SK-N-SH (cell line): ENCODE results near the gene MRPL19. TPM values are rescaled to one million over a fixed set of nuclear protein-coding genes. Genes with fewer than 3 reads are reported as not detected.

ENCODE experiments used
- CTCF ChIA-PET: fragments of 300-600, 350-600 bp; formaldehyde crosslinking; extraction: SDS; loops from one replicate; lab custom pipeline; 2021; lab: Yijun Ruan, JAX
- POLR2A ChIA-PET: fragments of 350-600 bp; sonication (Branson Sonifier 250); formaldehyde crosslinking; extraction: SDS; loops from one replicate; lab custom pipeline; 2020; ENCODE audit warnings: antibody characterized with exemption, inconsistent platforms; lab: Yijun Ruan, JAX
- DNase-seq: peaks from one replicate; pipeline ENCODE4 v3.0.0; 2012
- H2AFZ ChIP-seq: fragments of 200-600 bp; sonication (generic); 2 replicates; pipeline ENCODE4 v1.8.1; 2016; ENCODE audit warnings: antibody characterized with exemption, mild to moderate bottlenecking, low read depth
- H3F3A ChIP-seq: fragments of 200-600 bp; sonication (generic); replicated peaks from 2 replicates; pipeline ENCODE3; 2016; ENCODE audit warnings: antibody characterized with exemption, mild to moderate bottlenecking; ENCODE audit not compliant: insufficient read depth
- H3K27ac ChIP-seq, 2 experiments: fragments of 200-500 bp in 1 of 2; fragments of 200-600 bp in 1 of 2; sonication (Bioruptor generic) in 1 of 2; sonication (generic), shearing (Covaris generic) in 1 of 2; 2 replicates each; pipeline versions ENCODE4 v1.5.1 to v1.6.1; 2014 to 2016; ENCODE audit warnings: low read depth in 2 of 2, inconsistent platforms in 1 of 2, low read length in 1 of 2, mild to moderate bottlenecking in 1 of 2, mixed read lengths in 1 of 2
- H3K27me3 ChIP-seq: fragments of 200-600 bp; sonication (generic), shearing (Covaris generic); 2 replicates; pipeline ENCODE4 v1.6.1; 2016; ENCODE audit warnings: mixed run types; ENCODE audit not compliant: insufficient read depth
- H3K36me3 ChIP-seq, 2 experiments: fragments of 200-500 bp in 1 of 2; fragments of 200-600 bp in 1 of 2; sonication (Bioruptor generic) in 1 of 2; sonication (generic) in 1 of 2; replicated peaks in 1 of 2; 2 replicates each; pipeline versions ENCODE3 to v1.5.1; 2014 to 2016; ENCODE audit warnings: low read length in 1 of 2, mild to moderate bottlenecking in 1 of 2; ENCODE audit not compliant: insufficient read depth in 2 of 2, control insufficient read depth in 1 of 2
- H3K4me1 ChIP-seq, 2 experiments: fragments of 200-500 bp in 1 of 2; fragments of 200-600 bp in 1 of 2; sonication (Bioruptor generic) in 1 of 2; sonication (generic), shearing (Covaris generic) in 1 of 2; 2 replicates each; pipeline versions ENCODE4 v1.5.1 to v1.6.1; 2014 to 2016; ENCODE audit warnings: low read depth in 1 of 2, low read length in 1 of 2, mixed run types in 1 of 2; ENCODE audit not compliant: insufficient read depth in 2 of 2, control insufficient read depth in 1 of 2
- H3K4me2 ChIP-seq: fragments of 200-600 bp; sonication (generic), shearing (Covaris generic); 2 replicates; pipeline ENCODE4 v1.6.1; 2017; ENCODE audit warnings: mixed run types
- H3K4me3 ChIP-seq, 2 experiments: fragments of 200-500 bp in 1 of 2; fragments of 200-600 bp in 1 of 2; sonication (Bioruptor generic) in 1 of 2; sonication (generic), shearing (Covaris generic) in 1 of 2; 2 replicates each; pipeline versions ENCODE4 v1.5.1 to v1.8.1; 2014 to 2016; ENCODE audit warnings: low read depth in 2 of 2, inconsistent platforms in 1 of 2, low read length in 1 of 2, mild to moderate bottlenecking in 1 of 2, mixed read lengths in 1 of 2, moderate library complexity in 1 of 2
- H3K79me2 ChIP-seq: fragments of 200-600 bp; sonication (generic); 2 replicates; pipeline ENCODE4 v1.8.1; 2017; ENCODE audit warnings: mild to moderate bottlenecking; ENCODE audit not compliant: insufficient read depth
- H3K9ac ChIP-seq: fragments of 200-600 bp; sonication (generic); 2 replicates; pipeline ENCODE4 v1.6.1; 2017; ENCODE audit warnings: mixed run types
- H3K9me2 ChIP-seq: fragments of 200-600 bp; sonication (generic); 2 replicates; pipeline ENCODE4 v1.6.1; 2017; ENCODE audit warnings: mixed run types
- H3K9me3 ChIP-seq: fragments of 200-600 bp; sonication (generic); 2 replicates; pipeline ENCODE4 v1.6.1; 2017; ENCODE audit warnings: mixed run types, mild to moderate bottlenecking, moderate library complexity
- H4K20me1 ChIP-seq: fragments of 200-600 bp; sonication (generic); 2 replicates; pipeline ENCODE4 v1.6.1; 2017; ENCODE audit warnings: mild to moderate bottlenecking, mixed run types; ENCODE audit not compliant: insufficient read depth
- CHD2 ChIP-seq: fragments of 150-350 bp; IDR thresholded peaks from 2 replicates; pipeline ENCODE4 v1.6.1; 2018; ENCODE audit warnings: low read length; ENCODE audit not compliant: partially characterized antibody
- EP300 ChIP-seq, 2 experiments: IDR thresholded peaks; 2 replicates each; pipeline versions ENCODE4 v1.4.0 to v1.6.1; 2012; ENCODE audit warnings: borderline replicate concordance in 1 of 2, low read depth in 1 of 2, low read length in 1 of 2
- FOSL2 ChIP-seq: IDR thresholded peaks from 2 replicates; pipeline ENCODE4 v1.4.0; 2012; ENCODE audit warnings: low read depth, mild to moderate bottlenecking, moderate library complexity, borderline replicate concordance
- FOXJ3 ChIP-seq: sonication (generic); formaldehyde crosslinking; IDR thresholded peaks from 2 replicates; pipeline ENCODE4 v1.5.1; 2020; ENCODE audit warnings: mild to moderate bottlenecking, missing genetic modification reagents
- GATA2 ChIP-seq: sonication (generic); formaldehyde crosslinking; IDR thresholded peaks from 2 replicates; pipeline ENCODE4 v1.5.0; 2020; ENCODE audit warnings: mild to moderate bottlenecking, missing genetic modification reagents
- IRF3 ChIP-seq: fragments of 150-350 bp; IDR thresholded peaks from 2 replicates; pipeline ENCODE4 v1.6.1; 2016; ENCODE audit warnings: mild to moderate bottlenecking, low read depth, low read length
- JUND ChIP-seq: IDR thresholded peaks from 2 replicates; pipeline ENCODE4 v1.4.0; 2012
- MXI1 ChIP-seq: IDR thresholded peaks from 2 replicates; pipeline ENCODE4 v1.6.1; 2012; ENCODE audit warnings: mild to moderate bottlenecking, low read depth, low read length, improper control_type of control experiment
- NFIC ChIP-seq: IDR thresholded peaks from 2 replicates; pipeline ENCODE4 v1.4.0; 2012; ENCODE audit warnings: borderline replicate concordance
- SMC3 ChIP-seq: IDR thresholded peaks from 2 replicates; pipeline ENCODE4 v1.6.1; 2012; ENCODE audit warnings: low read depth, low read length, improper control_type of control experiment
- TCF12 ChIP-seq: IDR thresholded peaks from 2 replicates; pipeline ENCODE4 v1.4.0; 2012
- TEAD4 ChIP-seq: IDR thresholded peaks from 2 replicates; pipeline ENCODE4 v1.4.0; 2012; ENCODE audit warnings: mild to moderate bottlenecking, borderline replicate concordance; ENCODE audit not compliant: insufficient read depth
- USF2 ChIP-seq: fragments of 150-350 bp; IDR thresholded peaks from 2 replicates; pipeline ENCODE4 v1.6.1; 2017; ENCODE audit warnings: antibody characterized with exemption, low read length, low read depth, borderline replicate concordance
- ZBTB33 ChIP-seq: IDR thresholded peaks from 2 replicates; pipeline ENCODE4 v1.4.0; 2012; ENCODE audit warnings: low read depth, borderline replicate concordance
- WGBS: methylation state at CpG from one replicate; pipeline ENCODE4 v1.1.6; 2017; ENCODE audit warnings: low lambda C conversion rate; 5-methylcytosine and 5-hydroxymethylcytosine counted together
- polyA plus RNA-seq, 3 experiments: library from polyadenylated mRNA; depleted of rRNA; stranded (reverse); fragments of >200 nt; gene quantifications; 2 replicates each; pipeline ENCODE4 v1.2.3, GENCODE V29; 2012

The MRPL19 gene
- polyA plus RNA-seq, 1 of the 3 experiments (the other 2 are of a cell fraction): 15.4 TPM

- Histone ChIP-seq H3K9ac (no peak overlapping the region), H3K27me3 (no peaks in the 10 kb centered on the region), H3K36me3 (peaks cover 36 to 37% of the 10 kb centered on the region in 2 experiments), H3K79me2 (peaks cover 17% of the 10 kb centered on the region), H3F3A (peaks cover 13% of the 10 kb centered on the region), H3K27ac (no peak overlapping the region), H2AFZ (0 out of 2 replicates have a peak overlapping the region, but pooled peaks have one; percentile 31), H3K4me3 (no peak overlapping the region), H3K4me1 (peaks cover 1 to 11% of the 10 kb centered on the region in 2 experiments; a peak in 3 of 4 replicates), H4K20me1 (no peaks in the 10 kb centered on the region), H3K9me2 (no peaks in the 10 kb centered on the region), H3K4me2 (no peak overlapping the region), H3K9me3 (no peaks in the 10 kb centered on the region)
- DNase-seq: no peak
- CTCF ChIA-PET: no interaction called here
- POLR2A ChIA-PET: no interaction called here
- TF ChIP-seq MXI1: no peak
- 57% methylated on average over 1 of the region's 1 CpG for WGBS
Measured at GRCh38 chr2:75705921-75706320, 59.3 kb downstream of the MRPL19 start.

- ChIA-PET CTCF (interaction anchor here (1.0 to 1.3 kb wide), 3 partner anchors 12 to 68 kb away, joined by 3 to 4 read pairs (median 3); no protein-coding TSS in a partner anchor), POLR2A (no interaction called here)
- WGBS: 87% methylated on average over 3 of the region's 3 CpGs
- Histone ChIP-seq H3K9ac (no peak overlapping the region), H3K9me3 (no peaks in the 10 kb centered on the region), H4K20me1 (no peaks in the 10 kb centered on the region), H3K4me1 (peaks cover 3 to 11% of the 10 kb centered on the region in 2 experiments; a peak in 3 of 4 replicates), H3K79me2 (peaks cover 17% of the 10 kb centered on the region), H3K36me3 (peaks cover 16 to 21% of the 10 kb centered on the region in 2 experiments), H3F3A (peaks cover 13% of the 10 kb centered on the region), H3K27me3 (no peaks in the 10 kb centered on the region), H3K9me2 (no peaks in the 10 kb centered on the region), H3K27ac (no peak overlapping the region), H3K4me3 (no peak overlapping the region), H3K4me2 (no peak overlapping the region), H2AFZ (no peak overlapping the region)
- no peak for DNase-seq
- TF ChIP-seq ZBTB33: no peak
- no peak for TF ChIP-seq EP300 (IDR thresholded peaks at IDR 0.05; ENCODE audit: borderline replicate concordance in 1 of 2, low read depth in 1 of 2, low read length in 1 of 2)
- no peak for TF ChIP-seq CHD2
- TF ChIP-seq NFIC: no peak
- no peak for TF ChIP-seq IRF3
- TF ChIP-seq TEAD4: no peak
- TF ChIP-seq JUND: no peak
- no peak for TF ChIP-seq USF2
- no peak for TF ChIP-seq GATA2 (CRISPR knock-in tag)
- no peak for TF ChIP-seq MXI1
- TF ChIP-seq FOXJ3 (CRISPR knock-in tag): no peak
- TF ChIP-seq SMC3: no peak
- TF ChIP-seq FOSL2: no peak
- no peak for TF ChIP-seq TCF12
Measured at GRCh38 chr2:75707901-75708300, 61.3 kb downstream of the MRPL19 start.
